Activated T-cell treated with anti-CD3 and anti-CD28 coated beads, Interleukin-2, amount 50 U/mL, for 1 hour (primary cell): ENCODE measurements around the gene FGD5.

ENCODE experiments used
- DNase-seq: peaks from one replicate; pipeline ENCODE4 v3.0.0-alpha.2; 2020

Gene FGD5

GRCh38 chr3:14788644-14789043 is 30.1 kb upstream of the FGD5 start:
- no peak for DNase-seq

GRCh38 chr3:14789221-14789620 is 29.5 kb upstream of the FGD5 start:
- no peak for DNase-seq

- no peak for DNase-seq
These were observed 29.0 kb upstream of the FGD5 start for GRCh38 chr3:14789640-14790285.

DNA sequence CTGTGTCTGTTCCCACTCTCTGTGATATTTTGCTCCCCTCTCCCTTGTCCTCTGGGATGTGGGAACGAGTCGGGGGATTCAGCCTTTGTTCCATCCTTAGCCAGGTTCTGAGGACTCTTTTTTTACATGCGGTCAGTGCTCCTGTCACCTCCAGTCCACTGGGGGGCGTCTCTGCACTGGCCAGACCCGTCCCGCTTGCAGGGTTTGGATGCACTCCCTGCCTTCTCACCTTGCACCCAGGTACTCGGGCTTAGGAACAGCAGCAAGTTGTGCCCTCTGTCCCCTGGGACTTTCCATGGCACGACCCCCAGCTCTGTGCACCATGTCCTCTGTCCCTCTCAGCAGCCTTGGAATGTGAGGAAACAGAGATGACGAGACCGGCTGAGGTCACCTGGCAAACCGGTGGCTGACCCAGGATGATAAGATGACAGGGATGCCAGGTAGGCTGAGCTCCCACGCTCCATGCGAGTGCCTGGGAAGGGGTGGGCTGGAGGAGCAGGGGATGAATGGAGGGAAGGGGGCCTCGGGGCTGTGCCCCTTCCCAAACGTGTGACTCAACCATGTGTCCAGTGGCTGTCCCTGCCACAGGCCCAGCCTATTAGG is 27.3 kb upstream of the FGD5 start:
- peak; percentile 46 for DNase-seq

GRCh38 chr3:14792691-14793121 is 26.1 kb upstream of the FGD5 start:
- DNase-seq: no peak

- no peak for DNase-seq
These were observed 25.5 kb upstream of the FGD5 start for GRCh38 chr3:14793126-14793857.

DNA sequence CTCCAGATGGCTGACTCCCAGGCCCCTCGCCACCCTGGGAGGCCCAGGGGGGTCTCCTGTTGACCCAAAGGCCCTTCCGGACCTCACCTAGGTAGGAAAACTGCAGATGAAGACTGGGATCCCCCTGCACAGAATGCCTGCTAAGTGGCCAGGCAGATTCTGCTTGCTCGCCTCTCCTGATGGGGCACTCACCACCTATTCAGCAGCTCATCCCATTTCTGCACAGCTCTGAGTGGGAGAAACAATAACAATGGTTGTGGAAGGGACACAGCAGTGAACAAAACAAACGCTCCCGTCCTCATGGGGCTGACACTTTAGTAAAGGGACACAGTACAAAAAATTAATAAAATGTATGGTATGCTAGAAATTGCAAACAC is 24.9 kb upstream of the FGD5 start:
- no peak for DNase-seq

DNA sequence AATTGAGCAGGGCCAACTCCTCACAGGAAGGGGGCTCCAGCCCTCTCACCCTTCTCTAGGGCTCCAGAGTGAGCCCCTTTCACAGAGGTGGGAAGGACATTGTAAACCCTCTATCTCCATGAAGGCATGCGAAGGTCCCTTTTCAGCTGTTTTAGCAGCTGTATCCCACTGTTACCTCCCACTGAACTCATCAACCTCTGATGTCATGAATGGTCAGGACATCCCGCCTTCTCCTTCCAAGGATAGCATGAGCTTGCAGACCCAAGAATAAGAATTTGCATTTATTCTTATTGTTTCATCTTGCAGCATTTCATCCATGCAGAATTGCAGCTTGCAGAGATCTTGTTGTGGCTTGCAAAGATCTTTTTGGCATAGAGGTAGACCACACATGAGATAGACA is 24.3 kb upstream of the FGD5 start:
- DNase-seq: no peak

DNA sequence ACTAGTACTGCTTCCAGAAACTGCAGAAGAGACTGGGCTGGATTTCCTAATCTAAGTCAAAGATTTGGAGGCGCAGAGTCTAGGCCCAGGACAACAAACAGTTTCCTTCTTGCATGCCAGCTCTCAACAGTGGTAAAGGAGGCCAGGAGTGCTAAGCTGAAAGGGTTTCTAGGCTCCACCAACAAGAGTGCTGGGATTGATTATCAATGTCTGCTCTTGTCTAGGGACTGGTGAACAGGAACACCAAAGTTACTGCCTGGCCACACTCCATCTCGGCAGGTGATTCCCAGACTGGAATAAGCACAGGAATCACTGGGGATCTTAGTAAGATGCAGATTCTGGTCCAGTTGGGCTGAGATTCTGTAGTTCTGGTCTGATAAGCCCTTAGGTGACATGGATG is 22.8 kb upstream of the FGD5 start:
- DNase-seq: no peak

DNA sequence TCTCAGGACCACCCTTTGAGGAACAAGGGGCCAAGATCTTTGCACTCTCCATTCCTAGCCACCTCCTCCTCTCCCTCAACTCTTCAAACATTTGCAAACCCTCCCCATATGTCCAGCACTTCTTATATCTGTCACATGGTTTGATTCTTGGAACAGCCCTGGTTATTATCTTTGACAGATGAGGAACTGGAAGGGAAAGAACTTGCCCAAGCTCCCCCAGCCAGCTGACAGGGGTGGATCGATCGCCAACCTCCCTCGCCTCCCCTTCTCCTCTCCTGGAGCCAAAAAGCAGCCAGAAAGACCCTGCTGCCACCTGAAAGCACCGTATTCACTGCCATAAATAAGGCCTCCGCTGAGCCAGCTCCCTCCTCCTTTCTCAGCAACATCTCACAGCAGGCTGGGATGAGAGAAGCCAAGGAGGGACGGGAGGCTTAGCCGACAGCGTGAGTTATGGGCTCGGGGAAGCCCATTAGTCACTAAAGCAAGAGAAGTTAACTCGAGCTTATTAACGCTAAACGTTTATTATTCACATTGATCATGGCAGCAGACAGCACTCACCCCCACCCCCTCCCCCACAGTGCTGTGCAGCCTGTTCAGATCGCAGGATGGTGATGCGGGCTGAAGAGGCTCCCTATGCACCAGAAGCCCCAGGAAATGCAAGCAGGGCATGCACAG is 22.2 kb upstream of the FGD5 start:
- no peak for DNase-seq

DNA sequence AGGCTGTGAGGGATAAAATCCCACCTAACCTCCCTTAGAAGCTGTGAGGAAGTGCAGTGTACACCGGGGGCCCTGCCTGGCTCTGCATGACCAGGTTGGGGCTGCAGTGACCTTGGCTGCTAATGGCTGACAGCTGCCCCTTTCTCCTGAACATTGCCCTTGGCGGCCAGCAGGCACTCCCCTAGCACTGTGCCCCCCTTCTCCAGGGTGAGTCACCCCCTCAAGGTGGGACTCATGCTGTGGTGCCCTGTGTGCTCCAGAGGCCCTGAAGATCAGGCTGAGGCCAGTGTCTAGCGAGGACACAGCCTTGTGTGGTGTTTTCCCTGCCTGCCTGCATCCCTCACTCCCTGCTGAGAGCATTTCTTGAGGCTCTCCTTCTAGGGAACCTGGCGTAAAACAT is 21.0 kb upstream of the FGD5 start:
- no peak for DNase-seq

DNA sequence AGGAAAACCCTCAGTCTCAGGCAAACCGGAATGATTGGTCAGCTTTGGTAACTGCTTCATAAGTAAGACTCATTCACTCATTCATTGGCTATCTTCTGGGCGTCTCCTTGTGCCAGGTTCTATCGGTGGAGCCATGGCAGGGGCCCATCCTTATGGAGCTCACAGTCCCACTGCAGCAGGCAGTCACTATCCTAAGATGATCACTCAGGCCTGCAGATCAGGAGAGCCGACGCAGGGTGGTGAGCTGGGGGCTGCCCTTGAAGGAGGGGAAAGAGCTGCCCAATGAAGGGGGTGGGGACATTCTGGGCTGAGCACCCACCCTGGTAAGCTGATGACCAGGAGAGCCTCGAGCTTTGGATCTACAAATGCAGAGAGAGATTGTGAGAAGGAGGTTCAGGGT is 20.5 kb upstream of the FGD5 start:
- DNase-seq: no peak

DNA sequence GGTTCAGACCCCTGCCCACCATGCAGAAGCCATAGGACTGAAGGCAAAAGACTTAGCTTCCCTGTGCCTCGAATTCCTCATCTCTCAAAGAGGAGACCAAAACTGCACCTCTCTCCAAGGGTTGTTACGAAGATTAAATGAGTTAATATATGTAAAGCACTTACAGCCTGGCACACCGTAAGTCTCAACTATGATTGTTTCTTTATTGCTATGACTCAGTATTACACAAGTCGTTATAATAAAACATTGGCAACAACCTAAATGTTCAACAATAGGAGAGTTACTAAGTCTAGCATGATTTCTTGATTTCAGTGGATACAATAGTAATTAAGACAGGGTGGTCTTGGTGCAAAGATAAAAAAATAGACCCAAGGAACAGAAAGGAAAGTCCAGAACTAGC is 19.6 kb upstream of the FGD5 start:
- DNase-seq: no peak

DNA sequence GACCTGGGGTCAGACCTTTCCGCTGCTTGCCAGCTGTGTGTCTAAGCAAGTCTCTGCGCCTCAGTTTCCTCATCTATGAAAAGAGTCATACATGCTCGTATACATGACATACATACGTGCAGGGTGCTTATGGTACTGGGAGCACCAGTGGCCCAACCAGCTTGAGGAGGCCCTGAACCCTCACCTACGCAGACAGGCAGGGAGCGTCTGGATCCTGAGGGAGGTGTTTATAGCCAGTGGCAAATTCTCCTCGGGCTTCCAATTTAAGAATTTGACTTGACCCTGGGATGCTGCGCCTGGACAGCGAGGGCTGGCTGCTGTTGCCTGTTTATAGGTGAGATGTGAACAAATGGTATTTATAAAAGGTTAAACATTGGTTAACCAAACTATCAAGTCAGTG is 17.7 kb upstream of the FGD5 start:
- no peak for DNase-seq

DNA sequence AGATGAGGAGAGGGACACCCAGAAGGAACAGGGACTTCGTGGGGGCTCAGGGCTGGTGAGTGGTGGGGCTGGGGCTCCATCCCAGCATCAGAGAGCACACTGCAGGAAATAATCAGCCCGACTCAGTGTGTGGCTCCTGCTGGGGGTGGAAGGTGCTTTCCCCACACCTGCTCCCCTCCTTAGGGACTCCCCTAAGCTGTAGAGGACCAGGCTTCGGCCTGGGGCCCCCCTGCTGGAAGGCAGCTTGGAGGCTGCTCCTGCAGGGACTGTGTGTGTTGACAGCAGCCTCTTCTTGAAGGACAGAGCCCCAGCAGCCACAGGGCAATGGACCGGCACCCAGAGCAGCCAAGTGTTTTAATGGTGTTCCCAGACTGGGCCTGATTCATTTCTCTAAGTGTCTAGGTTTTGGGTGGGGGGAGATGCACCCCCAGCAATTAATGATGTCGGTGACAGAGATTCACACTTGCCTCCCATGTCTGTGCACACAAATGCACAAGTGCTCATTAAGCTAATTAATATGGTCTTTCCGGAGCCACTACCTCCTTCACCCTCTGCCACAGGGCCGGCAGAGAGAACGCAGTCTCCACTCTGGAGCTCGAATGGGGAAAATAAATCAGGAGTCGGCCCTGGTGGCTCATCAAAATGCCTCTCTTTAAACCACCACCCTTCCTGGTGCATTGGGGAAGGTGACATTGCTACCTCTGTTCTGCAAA is 16.9 kb upstream of the FGD5 start:
- DNase-seq: no peak

GRCh38 chr3:14802381-14802731 is 16.4 kb upstream of the FGD5 start:
- DNase-seq: no peak

GRCh38 chr3:14803101-14803980 is 15.4 kb upstream of the FGD5 start:
- no peak for DNase-seq

GRCh38 chr3:14803981-14804834 is 14.6 kb upstream of the FGD5 start:
- DNase-seq: no peak

GRCh38 chr3:14804835-14805780 is 13.7 kb upstream of the FGD5 start:
- DNase-seq: no peak

DNA sequence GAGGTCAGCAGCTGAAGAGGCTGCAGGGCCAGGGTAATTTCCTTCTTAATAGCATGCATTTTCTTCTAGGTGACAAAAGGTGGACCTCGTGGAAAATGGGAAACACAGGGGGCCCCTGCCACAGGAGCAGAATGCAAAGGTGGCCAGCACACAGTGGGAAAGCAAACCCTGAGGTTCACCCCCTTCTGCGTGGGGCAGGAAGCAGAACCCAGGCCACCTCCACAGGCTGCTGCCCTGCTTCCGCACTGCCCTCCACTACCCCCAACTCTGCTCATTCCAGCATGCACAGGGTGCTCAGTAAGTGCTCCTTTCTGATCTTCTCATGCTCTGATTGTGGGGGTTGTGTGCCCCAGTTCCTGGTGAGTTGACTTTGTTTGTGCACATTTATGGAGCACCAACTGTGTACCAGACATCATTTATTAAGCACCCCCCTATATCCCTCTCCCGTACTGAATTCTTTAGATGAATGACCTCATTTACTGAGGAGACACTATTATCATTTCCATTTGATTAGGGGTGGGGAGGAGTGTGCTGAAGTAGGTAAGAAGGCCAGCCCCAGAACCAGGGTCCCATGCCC is 12.7 kb upstream of the FGD5 start:
- DNase-seq: no peak
